NB4 (cell line): Measurements from ENCODE around the gene RAB3IL1.

ENCODE experiments used
- DNase-seq: peaks from one replicate; pipeline ENCODE4 v3.0.0; 2010; ENCODE audit warnings: low read depth
- H3K4me3 ChIP-seq: one replicate; pipeline ENCODE4 v1.5.1; 2011; ENCODE audit warnings: mild to moderate bottlenecking, low read depth, low read length, moderate library complexity
- CTCF ChIP-seq: IDR thresholded peaks from one replicate; pipeline ENCODE4 v1.5.1; 2012; ENCODE audit warnings: low read depth, low read length
- MYC ChIP-seq: IDR thresholded peaks from 2 replicates; pipeline ENCODE4 v1.6.1; 2011; ENCODE audit warnings: low read depth, low read length
- POLR2A ChIP-seq: IDR thresholded peaks from 2 replicates; pipeline ENCODE4 v1.6.1; 2011; ENCODE audit warnings: mild to moderate bottlenecking; ENCODE audit not compliant: insufficient read length; ENCODE audit errors: extremely low read depth
- TF ChIP-seq, protein P1 (sequence below): IDR thresholded peaks from 2 replicates; pipeline ENCODE4 v1.6.1; 2011; ENCODE audit warnings: low read depth, low read length

RAB3IL1 gene

DNA sequence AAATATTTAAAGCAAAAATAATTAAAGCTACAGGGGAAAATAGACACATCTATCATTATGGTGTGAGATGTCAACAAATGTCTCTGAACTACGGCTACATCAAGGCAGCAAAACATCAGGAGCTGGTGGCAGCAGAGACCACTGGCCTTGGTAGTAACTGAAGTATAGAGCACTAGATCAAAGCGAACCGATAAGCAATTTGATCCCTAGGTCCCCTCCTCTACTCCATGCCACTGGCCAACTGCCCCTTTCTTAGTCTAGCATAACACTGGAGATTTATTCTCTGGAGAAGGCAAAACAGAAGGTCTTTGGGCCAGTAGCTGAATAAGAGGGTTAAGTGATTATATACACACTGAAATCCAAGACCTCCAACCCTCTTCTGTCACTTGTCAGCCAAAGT, 13.6 kb upstream of the RAB3IL1 start:
- no peak overlapping the region for H3K4me3 ChIP-seq
- no peak for TF ChIP-seq POLR2A
- no peak for TF ChIP-seq MYC
- no peak for TF ChIP-seq CTCF
- TF ChIP-seq, protein P1, sequence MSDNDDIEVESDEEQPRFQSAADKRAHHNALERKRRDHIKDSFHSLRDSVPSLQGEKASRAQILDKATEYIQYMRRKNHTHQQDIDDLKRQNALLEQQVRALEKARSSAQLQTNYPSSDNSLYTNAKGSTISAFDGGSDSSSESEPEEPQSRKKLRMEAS = no peak
- no peak for DNase-seq

DNA sequence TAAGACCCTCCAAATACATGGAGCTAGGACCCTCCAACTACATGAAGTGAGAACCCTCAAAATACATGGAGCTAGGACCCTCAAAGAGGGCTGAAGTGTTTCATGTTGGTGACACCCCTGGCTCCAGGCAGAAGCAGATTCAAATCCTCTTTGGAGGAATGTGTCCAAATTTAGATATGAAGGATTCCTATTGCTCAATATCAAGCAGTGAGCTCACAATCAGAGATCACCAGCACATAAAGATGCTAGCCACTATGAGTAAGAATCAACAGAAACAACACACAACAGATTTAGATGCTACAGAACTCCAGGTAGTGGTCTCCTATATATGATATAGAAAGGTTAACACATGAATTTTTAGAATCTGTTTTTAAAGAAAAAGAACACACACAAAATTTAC, 11.2 kb upstream of the RAB3IL1 start:
- DNase-seq = no peak
- TF ChIP-seq CTCF = no peak
- H3K4me3 ChIP-seq = no peak overlapping the region

DNA sequence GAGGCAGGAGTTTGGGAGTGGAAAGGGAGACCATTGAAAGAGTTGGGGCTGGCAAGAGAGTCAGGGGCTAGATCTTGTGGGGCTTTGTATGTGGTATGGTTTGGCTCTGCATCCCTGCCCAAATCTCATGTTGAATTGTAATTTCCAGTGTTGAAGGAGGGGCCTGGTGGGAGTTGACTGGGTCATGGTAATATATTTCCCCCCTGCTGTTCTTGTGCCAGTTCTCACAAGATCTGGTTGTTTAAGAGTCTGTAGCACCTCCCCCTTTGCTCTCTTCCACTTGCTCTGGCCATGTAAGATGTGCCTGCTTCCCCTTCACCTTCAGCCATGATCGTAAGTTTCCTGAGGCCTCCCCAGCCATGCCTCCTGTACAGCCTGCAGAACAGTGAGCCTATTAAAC, 10.1 kb upstream of the RAB3IL1 start:
- H3K4me3 ChIP-seq = no peak overlapping the region
- TF ChIP-seq POLR2A (no peak), CTCF (no peak), MYC (no peak)
- TF ChIP-seq, protein P1 = no peak
- DNase-seq = peak; percentile 40

DNA sequence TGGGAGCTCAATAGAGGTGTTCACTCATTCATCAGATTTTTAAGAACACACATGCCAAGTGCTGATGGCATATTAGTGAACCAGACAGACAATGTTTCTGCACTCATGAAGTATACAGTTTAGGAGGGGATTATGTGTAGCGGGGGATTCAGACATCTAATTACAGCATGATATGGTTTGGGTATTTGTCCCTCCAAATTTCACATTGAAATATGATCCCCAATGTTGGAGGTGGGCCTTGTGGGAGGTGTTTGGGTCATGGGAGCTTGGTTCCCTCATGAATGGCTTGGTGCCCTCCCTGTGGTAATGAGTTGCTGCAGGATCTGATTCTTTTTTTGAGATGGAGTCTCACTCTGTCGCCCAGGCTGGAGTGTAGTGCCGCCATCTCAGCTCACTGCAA, 8.9 kb upstream of the RAB3IL1 start:
- no peak overlapping the region for H3K4me3 ChIP-seq
- TF ChIP-seq, protein P1 = no peak
- no peak for TF ChIP-seq POLR2A
- DNase-seq = no peak

DNA sequence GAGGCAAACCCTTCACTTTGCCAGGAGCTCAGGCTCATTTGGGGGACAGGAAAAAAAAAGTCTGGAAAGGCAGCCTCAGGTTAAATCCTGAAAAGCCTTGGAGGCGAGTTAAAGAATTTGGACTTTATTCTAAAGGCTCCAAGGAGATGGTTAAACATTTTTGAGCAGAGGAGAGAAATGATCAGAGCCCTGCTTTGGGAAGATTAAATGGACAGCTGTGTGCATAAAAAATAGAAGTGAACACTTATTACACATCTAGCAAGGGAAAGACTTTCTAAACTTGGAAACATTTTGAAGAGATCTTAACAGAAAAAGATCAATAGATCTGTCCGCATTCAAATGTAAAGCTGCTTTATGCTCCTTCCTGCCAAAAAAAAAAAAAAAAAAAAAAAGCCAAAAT, 8.4 kb upstream of the RAB3IL1 start:
- no peak for DNase-seq

DNA sequence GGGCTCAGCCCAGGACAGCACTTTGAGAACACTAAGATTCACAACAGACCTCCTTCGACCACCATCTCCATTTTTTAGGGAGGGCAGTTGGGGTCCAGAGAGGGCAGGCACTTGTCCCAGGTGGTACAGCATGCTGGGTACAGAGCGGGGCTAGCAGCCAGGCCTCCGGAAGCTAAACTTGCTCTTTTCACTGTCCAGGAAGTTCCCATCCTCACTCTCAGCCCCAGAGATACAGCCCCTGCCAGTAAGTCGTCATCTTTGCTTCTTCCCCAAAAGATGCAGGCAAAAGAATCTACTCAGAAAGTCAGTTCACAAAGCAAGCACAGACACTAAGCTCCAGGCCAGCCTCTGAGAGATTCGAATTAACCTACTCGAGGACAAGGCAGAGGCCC, 6.7 kb upstream of the RAB3IL1 start:
- TF ChIP-seq MYC (no peak), CTCF (no peak), POLR2A (no peak)
- TF ChIP-seq, protein P1 = no peak
- DNase-seq = no peak
- H3K4me3 ChIP-seq = no peak overlapping the region

More for the DNA sequence above, 8.4 kb upstream of the RAB3IL1 start:
- no peak overlapping the region for H3K4me3 ChIP-seq
- TF ChIP-seq CTCF (no peak), MYC (no peak), POLR2A (no peak)
- TF ChIP-seq, protein P1 = no peak
